Choroid plexus epithelial cell (primary cell): ENCODE measurements around the gene TPCN2.

Source experiments
- DNase-seq: peaks from one replicate; pipeline ENCODE4 v3.0.0-alpha.2; 2010; ENCODE audit warnings: low read depth
- H3K4me3 ChIP-seq: 2 replicates; pipeline ENCODE4 v1.5.1; 2011; ENCODE audit warnings: low read depth, mild to moderate bottlenecking, control low read depth, low read length, moderate library complexity
- CTCF ChIP-seq: conservative IDR thresholded peaks from 2 replicates; pipeline ENCODE4 v1.5.1; 2011; ENCODE audit warnings: low read depth, mild to moderate bottlenecking, control low read depth, inconsistent platforms, low read length, moderate library complexity

Gene TPCN2

GRCh38 chr11:69162505-69162904 lies 113.8 kb downstream of the TPCN2 start:
- no peak for TF ChIP-seq CTCF
- DNase-seq = no peak
- H3K4me3 ChIP-seq = no peak overlapping the region

GRCh38 chr11:69163842-69164241 lies 115.1 kb downstream of the TPCN2 start:
- no peak for DNase-seq
- no peak for TF ChIP-seq CTCF

GRCh38 chr11:69164824-69165223 lies 116.1 kb downstream of the TPCN2 start:
- no peak overlapping the region for H3K4me3 ChIP-seq
- no peak for DNase-seq
- no peak for TF ChIP-seq CTCF

More at GRCh38 chr11:69163842-69164241, 115.1 kb downstream of the TPCN2 start:
- H3K4me3 ChIP-seq = no peak overlapping the region

- no peak overlapping the region for H3K4me3 ChIP-seq
- DNase-seq = no peak
- no peak for TF ChIP-seq CTCF
These were observed 117.0 kb downstream of the TPCN2 start for GRCh38 chr11:69165775-69166174.

- H3K4me3 ChIP-seq = no peak overlapping the region
- DNase-seq = peak; percentile 92
- peak; percentile 40 for TF ChIP-seq CTCF
These were observed 117.7 kb downstream of the TPCN2 start for GRCh38 chr11:69166218-69167115.

- TF ChIP-seq CTCF = no peak
- H3K4me3 ChIP-seq = no peak overlapping the region
- DNase-seq = no peak
These were observed 118.6 kb downstream of the TPCN2 start for GRCh38 chr11:69167130-69167915.
